Measurements from ENCODE around the gene SYTL3.

SYTL3 gene

DNA sequence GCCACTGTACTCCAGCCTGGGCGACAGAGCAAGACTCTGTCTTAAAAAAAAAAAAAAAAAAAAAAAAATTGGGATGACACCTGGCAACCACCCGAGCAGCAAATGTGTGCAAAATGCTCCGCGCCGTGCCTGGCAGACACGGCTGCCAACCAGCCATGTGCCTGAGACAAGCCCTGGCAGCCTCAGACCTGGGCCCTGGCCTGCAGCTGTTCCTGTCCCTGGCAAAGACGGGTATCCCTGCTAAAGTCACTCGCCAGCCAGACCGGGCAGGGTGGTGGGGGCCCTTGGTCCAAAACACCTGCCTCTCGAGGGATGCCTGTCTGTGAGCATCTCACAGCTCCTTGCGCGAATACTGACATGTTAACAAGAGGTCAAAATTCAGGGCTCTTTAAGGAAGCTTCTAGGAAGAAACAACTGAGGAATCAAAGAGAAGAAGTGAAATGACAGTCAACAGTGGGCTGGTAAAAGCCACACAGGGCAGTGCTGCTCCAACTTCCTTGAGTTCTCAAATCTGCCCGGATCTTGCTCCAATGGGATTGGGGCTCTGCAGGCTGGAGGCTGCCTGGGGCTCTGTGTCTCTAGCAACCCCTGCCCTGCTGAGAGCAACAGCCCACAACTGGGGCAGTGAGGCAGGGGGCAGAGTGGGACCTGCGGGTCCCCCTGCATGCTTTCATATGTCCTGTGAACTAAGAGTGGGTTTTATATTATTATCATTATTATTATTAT, 53.4 kb downstream of the SYTL3 start:
- no peak for DNase-seq

- DNase-seq = peak; percentile 83
Measured at GRCh38 chr6:158703837-158704822, 54.3 kb downstream of the SYTL3 start.

- DNase-seq = no peak
Measured at GRCh38 chr6:158705386-158706126, 55.7 kb downstream of the SYTL3 start.

DNA sequence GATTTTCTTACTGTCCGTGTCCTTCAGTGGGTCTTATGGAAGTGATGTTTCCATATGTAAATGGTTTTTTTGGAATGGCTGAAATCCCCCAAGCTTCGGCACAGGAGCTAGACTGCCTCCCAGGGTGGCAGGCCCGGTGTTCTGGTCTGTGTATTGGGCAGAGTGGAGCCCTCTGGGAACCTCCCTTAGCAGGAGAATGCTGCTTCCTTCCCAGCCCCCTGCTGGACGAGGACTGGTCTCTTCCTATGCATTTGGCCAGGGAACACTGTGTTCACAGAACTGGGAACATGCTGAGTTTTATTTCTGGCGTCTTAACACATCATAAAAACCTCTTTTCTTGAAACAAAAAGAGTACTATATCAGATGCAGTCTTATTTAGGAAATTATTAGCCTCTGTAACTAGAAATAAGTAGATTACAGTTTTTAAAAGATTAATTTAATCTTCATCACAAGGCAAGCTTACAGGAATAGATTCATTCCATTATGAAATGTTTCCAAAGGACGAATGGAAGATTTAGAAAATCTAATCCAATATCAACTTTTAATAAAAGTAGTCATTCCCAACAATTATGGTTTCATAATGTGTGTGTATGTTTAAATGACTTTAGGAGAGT, 56.6 kb downstream of the SYTL3 start:
- peak; percentile 32 for DNase-seq

DNA sequence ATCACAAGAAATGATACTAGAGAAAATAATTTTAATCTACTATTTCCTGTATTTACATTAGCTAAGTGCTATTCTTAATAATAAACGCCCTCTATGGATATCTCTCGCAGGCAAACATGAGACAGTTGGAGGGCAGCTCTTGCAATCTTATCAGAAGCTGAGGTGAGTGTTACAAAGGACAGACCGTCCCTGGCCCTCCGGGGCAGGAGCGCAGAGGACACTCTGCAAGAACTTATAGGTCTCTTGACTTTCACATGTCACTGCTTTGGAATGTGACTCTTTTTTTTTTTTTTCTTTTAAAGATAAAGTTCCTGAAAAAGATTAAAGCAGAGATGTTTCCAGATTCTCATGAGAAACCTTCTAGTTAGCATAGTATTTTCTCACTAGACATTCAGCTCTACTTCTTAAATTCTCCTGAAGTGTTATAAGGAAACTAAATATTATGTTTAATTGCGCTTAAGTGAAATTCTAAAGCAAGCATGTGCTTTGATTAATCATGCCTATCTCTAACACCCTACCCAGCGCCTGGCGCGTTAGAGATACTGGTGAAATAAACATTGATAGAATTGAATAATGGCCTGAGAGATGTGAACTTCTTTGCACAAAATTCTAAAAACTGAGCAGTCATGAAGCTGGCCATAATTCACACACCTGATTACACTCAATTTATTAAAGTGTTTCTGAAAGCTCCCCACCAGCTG, 57.4 kb downstream of the SYTL3 start:
- DNase-seq = no peak

GRCh38 chr6:158707821-158708195, 58.0 kb downstream of the SYTL3 start:
- DNase-seq = peak; percentile 57

- no peak for DNase-seq
Measured at GRCh38 chr6:158708239-158708638, 58.4 kb downstream of the SYTL3 start.

DNA sequence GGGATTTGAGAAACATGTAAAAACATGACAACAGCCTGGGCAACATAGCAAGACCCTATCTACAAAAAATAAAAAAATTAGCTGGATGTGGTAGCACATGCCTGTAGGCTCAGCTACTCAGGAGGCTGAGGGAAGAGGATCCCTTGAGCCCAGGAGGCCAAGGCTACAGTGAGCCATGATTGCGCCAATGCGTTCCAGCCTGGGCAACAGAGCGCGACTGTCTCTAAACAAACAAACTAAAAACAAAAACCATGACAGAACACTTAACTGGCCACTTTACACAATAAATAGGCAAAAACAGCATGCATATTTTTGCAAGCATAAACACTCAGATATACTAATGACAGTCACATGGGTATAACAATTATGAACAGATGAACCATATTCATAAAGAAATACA, 60.0 kb downstream of the SYTL3 start:
- DNase-seq = no peak

DNA sequence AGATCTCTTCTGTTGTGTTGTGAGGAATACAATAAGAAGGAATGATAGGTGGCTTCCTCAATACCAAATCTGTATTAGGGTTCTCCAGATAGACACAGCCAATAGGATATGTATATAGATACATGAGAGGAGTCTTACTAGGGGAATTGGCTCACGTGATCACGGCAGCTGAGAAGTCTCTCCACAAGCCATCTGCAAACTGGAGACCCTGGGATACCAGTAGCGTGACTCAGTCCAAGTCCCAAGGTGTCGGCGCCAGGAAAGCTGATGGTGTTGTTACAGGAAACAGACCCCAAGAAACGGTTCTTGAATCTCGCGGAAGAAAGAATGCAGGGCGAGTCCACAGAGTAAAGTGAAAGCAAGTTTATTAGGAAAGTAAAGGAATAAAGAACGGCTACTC, 61.4 kb downstream of the SYTL3 start:
- DNase-seq = no peak

DNA sequence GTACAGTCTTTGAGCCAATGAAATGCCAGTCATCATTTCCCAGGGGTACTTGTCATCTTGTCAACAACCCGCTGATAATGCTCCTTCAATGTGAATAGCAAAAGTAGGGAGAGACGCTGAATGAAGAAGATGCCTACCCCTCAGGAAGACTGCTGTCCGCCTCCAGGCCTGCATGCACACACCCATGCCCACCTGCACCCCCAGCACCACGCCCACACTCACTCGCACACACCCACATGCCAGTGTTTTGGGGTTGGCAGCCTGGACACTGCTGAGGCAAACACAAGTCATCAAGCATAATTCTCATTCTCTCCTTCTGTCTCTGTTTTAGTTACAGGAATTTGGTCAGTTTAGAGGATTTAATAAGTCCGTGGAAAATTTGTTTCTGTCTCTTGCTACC, 63.6 kb downstream of the SYTL3 start:
- DNase-seq = no peak

GRCh38 chr6:158714706-158715105, 64.9 kb downstream of the SYTL3 start:
- no peak for DNase-seq

DNA sequence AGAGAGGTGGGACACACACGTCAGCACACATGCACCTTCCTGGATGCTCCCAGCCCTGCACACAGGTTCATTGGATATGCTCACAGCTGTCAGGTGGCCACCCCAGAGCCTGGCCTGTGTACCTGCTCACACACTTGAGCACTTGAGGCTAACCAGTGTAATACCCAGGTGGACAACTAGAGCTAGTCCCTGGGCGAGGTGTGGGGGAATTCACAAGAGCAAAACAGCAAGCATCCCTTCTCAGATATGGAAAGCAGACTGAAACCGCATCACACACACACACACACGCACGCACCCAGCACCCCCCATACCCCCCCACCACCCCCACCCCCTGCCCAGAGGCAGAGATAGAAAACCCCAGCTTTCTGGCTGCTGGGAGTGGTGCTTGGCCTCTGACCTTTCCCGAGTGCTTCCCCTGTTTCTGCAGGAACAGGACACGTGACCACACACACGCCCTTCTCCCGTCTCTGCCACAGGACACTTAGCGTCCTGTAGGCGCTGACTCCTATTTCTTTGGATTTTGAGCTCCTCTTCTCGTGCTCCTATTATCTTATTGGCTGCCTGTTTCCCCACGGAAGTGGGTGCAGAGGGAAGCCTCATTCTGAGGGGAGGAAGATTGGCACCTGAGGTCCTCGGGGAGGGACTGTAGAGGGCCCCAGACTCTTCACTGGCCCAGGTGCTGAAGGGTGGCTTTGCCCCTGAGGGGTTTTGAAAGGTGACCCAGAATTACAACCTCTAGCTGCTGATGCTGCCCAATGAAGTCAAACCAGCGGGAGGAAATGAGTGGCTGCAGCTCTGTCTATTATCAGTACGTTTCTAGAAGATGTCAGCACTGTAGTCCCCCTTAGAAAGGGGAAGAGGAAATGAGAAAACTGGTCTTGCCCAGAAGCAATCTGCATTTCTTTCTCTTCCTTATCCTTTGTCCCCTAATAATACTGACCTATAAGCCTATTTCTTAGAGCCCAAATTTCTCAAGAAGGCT, 65.8 kb downstream of the SYTL3 start:
- DNase-seq = peak; percentile 16

DNA sequence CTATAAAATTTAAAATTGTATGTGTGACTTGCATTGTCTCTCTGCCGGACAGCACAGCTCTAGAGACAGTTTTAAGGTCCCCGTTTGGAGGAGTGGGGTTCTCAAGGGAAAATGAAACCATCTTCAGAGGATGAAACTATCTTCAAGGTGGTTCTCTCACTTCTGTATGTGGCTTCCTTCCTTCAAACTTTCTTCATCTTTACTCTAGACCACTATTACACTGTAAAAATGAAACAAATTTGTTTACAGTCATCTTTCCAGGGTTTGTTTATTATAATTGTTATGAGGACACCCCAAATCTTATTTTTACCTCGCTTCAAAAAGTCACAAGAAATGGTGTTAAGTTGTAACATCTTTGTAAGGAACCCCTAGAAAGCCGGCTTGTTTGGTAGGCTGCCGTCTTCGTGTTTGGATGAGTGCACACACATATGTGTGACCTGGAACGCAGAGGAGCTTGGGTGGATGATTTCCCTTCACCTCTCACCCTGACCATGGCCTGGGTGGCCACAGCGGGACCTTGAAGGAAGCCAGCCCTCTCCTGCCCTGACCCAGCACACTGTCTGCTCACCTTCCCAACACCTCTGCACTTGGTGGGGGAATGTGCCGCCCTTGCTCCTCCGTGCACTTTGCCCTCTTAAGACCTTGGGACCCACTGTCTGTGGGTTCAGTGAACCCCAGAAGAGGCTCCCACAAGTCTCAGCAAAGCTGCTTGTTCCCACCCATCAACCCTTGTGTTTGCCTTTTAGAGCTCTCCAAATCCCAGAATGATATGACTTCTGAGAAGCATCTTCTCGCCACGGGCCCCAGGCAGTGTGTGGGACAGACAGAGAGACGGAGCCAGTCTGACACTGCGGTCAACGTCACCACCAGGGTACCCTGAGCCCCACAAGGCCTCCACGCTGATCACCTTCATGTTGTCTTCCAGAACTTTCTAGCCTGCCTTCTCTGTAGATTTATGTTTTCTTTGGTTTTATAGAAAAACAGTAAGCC, 67.8 kb downstream of the SYTL3 start:
- DNase-seq = peak; percentile 21

DNA sequence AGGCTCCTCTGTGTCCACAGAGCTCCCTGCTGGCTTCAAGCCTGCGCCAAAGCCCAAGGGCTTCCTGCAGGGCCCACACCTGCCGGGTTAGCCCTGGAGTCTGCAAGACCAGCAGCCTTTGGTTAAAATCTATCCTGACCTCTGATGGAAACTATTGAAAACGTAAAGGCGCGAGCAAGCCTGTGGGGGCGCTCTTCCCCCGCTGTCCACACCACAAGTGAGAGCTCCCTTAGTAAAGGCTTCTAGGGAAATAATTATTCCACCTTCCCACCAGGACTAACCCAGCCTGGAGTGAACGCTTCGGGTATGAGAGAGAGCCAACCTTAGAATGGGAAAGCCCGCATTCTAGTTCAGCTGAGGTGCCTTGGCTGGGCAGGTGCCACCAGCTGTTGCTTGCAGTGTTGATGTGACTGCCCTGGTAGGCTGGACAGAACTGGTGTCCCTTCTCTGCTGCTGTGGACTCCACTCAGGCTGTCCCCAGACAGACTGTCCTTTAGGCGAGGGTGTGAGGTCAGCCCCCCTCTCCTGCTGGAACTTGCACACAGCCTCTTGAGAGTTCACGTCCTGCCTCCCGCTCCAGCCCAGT, 68.7 kb downstream of the SYTL3 start:
- DNase-seq = peak; percentile 15

GRCh38 chr6:158722176-158722729, 72.4 kb downstream of the SYTL3 start:
- no peak for DNase-seq

DNA sequence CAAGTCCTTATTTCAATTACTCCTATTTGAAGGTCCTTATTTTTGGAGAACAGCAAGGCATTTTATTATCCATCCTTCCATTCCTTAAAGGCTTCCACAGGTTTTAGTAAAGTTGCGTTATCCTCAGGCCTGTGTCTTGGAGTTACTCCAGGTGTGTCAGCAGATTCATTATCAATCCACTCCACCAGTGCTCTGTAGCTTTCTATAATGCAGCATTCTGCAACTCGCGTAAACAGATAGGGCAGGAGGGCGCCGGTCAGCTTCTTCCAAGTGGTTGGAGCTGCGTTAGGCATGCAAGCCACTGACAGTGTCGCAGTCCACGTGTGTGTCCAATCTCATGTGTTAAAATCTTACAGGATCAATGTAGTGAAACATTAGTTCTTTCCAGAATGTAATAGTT, 75.8 kb downstream of the SYTL3 start:
- no peak for DNase-seq

- DNase-seq = no peak
Measured at GRCh38 chr6:158729906-158730540, 80.2 kb downstream of the SYTL3 start.

- DNase-seq = no peak
Measured at GRCh38 chr6:158730541-158730907, 80.7 kb downstream of the SYTL3 start.

- DNase-seq = no peak
Measured at GRCh38 chr6:158735009-158735408, 85.2 kb downstream of the SYTL3 start.

Measured in RPMI8226 (cell line).